Neutrophil (primary cell): ENCODE results near the gene MLLT6.

Source experiments
- H3K27ac ChIP-seq: fragments of 200-600 bp; sonication (generic); 2 replicates; pipeline ENCODE4 v1.5.1; 2016; ENCODE audit warnings: mild to moderate bottlenecking, moderate library complexity
- H3K27me3 ChIP-seq: fragments of 200-600 bp; sonication (generic); 2 replicates; pipeline ENCODE4 v1.6.0; 2016; ENCODE audit warnings: mild to moderate bottlenecking
- H3K36me3 ChIP-seq: fragments of 200-600 bp; sonication (generic); 2 replicates; pipeline ENCODE4 v1.5.1; 2017
- H3K4me1 ChIP-seq, 2 experiments: fragments of 200-600 bp in 1 of 2; sonication (generic) in 1 of 2; 1 replicate in 1 of 2; 2 replicates in 1 of 2; pipeline versions ENCODE4 v1.5.1 to v1.6.1; 2013 to 2016; ENCODE audit warnings: low read depth in 1 of 2, low read length in 1 of 2, mild to moderate bottlenecking in 1 of 2, moderate library complexity in 1 of 2; ENCODE audit not compliant: control insufficient read depth in 1 of 2, insufficient read depth in 1 of 2
- H3K4me3 ChIP-seq, 2 experiments: fragments of 200-600 bp in 1 of 2; sonication (generic) in 1 of 2; 1 replicate in 1 of 2; 2 replicates in 1 of 2; pipeline ENCODE4 v1.5.1; 2013 to 2016; ENCODE audit warnings: low read depth in 1 of 2, low read length in 1 of 2, mild to moderate bottlenecking in 1 of 2, moderate library complexity in 1 of 2
- H3K9me3 ChIP-seq: fragments of 200-600 bp; sonication (generic); 2 replicates; pipeline ENCODE4 v1.5.1; 2016
- TF ChIP-seq, protein P1 (sequence below): fragments of 200-600 bp; sonication (generic); IDR thresholded peaks from 2 replicates; pipeline ENCODE4 v1.5.1; 2016; ENCODE audit warnings: antibody characterized with exemption

Gene MLLT6

DNA sequence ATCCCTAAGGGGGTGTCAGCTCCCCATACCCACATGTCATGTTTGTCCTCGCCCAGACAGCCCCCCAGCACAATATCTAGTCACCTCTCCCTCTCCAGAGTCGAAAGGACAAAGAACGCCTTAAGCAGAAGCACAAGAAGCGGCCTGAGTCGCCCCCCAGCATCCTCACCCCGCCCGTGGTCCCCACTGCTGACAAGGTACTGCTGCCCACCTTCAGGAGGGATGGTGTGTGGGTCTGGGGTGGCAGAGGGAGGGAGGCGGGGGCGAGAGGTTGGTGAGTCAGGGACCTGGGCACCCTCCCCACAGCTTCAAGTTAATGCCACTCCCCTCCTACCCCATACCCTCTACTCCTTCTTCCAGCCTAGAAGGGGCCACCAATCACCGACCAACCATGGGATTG is 7.5 kb downstream of the MLLT6 start:
- TF ChIP-seq, protein P1, sequence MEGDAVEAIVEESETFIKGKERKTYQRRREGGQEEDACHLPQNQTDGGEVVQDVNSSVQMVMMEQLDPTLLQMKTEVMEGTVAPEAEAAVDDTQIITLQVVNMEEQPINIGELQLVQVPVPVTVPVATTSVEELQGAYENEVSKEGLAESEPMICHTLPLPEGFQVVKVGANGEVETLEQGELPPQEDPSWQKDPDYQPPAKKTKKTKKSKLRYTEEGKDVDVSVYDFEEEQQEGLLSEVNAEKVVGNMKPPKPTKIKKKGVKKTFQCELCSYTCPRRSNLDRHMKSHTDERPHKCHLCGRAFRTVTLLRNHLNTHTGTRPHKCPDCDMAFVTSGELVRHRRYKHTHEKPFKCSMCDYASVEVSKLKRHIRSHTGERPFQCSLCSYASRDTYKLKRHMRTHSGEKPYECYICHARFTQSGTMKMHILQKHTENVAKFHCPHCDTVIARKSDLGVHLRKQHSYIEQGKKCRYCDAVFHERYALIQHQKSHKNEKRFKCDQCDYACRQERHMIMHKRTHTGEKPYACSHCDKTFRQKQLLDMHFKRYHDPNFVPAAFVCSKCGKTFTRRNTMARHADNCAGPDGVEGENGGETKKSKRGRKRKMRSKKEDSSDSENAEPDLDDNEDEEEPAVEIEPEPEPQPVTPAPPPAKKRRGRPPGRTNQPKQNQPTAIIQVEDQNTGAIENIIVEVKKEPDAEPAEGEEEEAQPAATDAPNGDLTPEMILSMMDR = no peak
- Histone ChIP-seq H3K36me3 (peaks cover 83% of the 10 kb centered on the region), H3K27me3 (no peaks in the 10 kb centered on the region), H3K27ac (no peak overlapping the region), H3K9me3 (no peaks in the 10 kb centered on the region), H3K4me3 (no peak overlapping the region), H3K4me1 (no peaks in the 10 kb centered on the region)

DNA sequence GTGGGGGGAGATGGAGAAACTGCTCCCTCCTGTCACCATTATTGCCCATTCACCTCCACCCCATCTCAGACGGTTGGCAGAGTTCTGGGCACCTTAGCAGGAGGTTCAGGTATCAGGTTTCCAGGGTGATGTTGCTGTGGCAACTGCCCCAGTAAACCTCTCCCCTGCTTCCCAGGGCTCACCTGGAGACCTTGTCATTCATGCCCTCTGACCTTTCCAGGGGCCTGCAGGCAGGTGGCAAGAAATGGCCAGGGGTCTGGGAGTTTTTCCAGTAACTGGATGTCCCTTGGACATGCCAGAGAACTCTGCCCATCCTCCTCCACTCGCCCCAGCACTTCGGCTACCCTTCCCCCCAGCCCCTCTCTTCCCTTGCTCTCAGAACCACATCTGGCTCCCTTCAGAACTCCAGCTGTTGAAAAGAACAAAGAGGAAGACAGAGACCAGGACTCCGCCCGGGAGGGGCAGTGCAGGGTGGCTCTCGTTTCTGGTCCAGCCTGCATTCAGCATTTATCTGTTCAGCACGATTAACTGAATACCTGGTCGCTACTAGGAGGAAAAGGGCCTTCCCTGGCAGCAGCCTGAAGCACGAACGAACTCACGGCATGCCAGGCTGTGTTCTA is 8.5 kb downstream of the MLLT6 start:
- H3K4me3 ChIP-seq = no peak overlapping the region
- peaks cover 91% of the 10 kb centered on the region for H3K36me3 ChIP-seq
- H3K27me3 ChIP-seq = no peaks in the 10 kb centered on the region
- H3K27ac ChIP-seq = no peak overlapping the region
- H3K4me1 ChIP-seq = no peaks in the 10 kb centered on the region
- H3K9me3 ChIP-seq = no peaks in the 10 kb centered on the region
- TF ChIP-seq, protein P1 = no peak

DNA sequence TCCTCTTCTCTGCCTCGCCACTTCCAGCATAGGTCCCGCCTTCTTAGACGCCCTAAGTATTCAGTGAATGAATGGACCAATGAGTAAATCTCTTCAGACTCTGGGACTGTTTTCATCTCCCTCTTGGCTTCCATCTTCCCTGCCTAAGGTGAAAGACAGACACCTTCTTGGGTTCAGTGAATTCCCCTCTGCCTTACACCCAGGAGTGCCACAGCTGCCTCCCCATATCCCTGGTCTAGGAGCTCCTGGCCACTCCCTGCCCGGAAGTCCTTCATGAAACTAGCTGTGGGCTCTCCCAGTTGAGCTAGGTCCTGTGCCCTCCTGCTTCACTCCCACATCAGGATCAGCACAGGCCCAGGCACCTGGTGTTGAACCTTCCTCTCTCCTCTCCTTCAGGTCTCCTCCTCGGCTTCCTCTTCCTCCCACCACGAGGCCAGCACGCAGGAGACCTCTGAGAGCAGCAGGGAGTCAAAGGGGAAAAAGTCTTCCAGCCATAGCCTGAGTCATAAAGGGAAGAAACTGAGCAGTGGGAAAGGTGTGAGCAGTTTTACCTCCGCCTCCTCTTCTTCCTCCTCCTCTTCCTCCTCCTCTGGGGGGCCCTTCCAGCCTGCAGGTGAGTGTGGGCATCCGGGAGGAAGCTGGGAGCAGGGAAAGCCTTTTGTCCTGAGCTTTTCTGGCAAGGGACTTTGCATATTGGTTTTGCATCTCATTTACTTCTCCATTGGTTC is 10.3 kb downstream of the MLLT6 start:
- Histone ChIP-seq H3K27me3 (no peaks in the 10 kb centered on the region), H3K9me3 (no peaks in the 10 kb centered on the region), H3K27ac (no peak overlapping the region), H3K4me1 (no peaks in the 10 kb centered on the region), H3K36me3 (peaks cover 92% of the 10 kb centered on the region), H3K4me3 (no peak overlapping the region)
- TF ChIP-seq, protein P1 = no peak

DNA sequence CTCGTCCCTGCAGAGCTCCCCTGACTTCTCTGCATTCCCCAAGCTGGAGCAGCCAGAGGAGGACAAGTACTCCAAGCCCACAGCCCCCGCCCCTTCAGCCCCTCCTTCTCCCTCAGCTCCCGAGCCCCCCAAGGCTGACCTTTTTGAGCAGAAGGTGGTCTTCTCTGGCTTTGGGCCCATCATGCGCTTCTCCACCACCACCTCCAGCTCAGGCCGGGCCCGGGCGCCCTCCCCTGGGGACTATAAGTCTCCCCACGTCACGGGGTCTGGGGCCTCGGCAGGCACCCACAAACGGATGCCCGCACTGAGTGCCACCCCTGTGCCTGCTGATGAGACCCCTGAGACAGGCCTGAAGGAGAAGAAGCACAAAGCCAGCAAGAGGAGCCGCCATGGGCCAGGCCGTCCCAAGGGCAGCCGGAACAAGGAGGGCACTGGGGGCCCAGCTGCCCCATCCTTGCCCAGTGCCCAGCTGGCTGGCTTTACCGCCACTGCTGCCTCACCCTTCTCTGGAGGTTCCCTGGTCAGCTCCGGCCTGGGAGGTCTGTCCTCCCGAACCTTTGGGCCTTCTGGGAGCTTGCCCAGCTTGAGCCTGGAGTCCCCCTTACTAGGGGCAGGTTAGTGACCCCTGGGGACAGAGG is 11.4 kb downstream of the MLLT6 start:
- Histone ChIP-seq H3K27ac (no peak overlapping the region), H3K27me3 (no peaks in the 10 kb centered on the region), H3K9me3 (no peaks in the 10 kb centered on the region), H3K4me1 (no peaks in the 10 kb centered on the region), H3K4me3 (no peak overlapping the region), H3K36me3 (peaks cover 96% of the 10 kb centered on the region)
- TF ChIP-seq, protein P1 = no peak

DNA sequence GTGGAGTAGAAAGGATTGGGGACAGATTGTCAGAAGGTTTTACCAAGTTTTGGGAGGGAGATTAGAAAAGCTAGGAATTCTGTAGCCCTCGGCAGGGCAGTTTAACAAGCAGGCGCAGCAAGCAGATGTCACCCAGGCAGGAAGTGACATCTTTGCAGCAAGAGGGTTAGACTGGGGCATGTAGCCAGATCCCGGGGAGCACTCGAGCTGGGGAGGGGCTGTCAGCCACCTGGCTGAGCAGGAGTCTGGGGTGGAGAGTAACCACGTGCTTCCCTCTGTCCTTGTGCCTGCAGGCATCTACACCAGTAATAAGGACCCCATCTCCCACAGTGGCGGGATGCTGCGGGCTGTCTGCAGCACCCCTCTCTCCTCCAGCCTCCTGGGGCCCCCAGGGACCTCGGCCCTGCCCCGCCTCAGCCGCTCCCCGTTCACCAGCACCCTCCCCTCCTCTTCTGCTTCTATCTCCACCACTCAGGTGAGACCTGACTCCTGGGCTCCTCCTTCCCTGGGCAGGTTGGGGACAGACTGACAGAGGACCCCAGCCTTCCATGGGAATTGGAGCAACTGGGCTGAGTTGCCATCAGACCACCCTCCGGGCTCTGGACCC is 12.2 kb downstream of the MLLT6 start:
- TF ChIP-seq, protein P1 = no peak
- no peaks in the 10 kb centered on the region for H3K9me3 ChIP-seq
- no peaks in the 10 kb centered on the region for H3K27me3 ChIP-seq
- no peak overlapping the region for H3K27ac ChIP-seq
- H3K36me3 ChIP-seq = peaks cover 96% of the 10 kb centered on the region
- H3K4me1 ChIP-seq = no peaks in the 10 kb centered on the region
- no peak overlapping the region for H3K4me3 ChIP-seq
